ENCODE data around the gene SLC18A2. TPM values are rescaled to one million over a fixed set of nuclear protein-coding genes. Genes with fewer than 3 reads are reported as not detected.

SLC18A2 gene
- total RNA-seq, 1 donor from 2014 or later: 0.13 TPM

DNA sequence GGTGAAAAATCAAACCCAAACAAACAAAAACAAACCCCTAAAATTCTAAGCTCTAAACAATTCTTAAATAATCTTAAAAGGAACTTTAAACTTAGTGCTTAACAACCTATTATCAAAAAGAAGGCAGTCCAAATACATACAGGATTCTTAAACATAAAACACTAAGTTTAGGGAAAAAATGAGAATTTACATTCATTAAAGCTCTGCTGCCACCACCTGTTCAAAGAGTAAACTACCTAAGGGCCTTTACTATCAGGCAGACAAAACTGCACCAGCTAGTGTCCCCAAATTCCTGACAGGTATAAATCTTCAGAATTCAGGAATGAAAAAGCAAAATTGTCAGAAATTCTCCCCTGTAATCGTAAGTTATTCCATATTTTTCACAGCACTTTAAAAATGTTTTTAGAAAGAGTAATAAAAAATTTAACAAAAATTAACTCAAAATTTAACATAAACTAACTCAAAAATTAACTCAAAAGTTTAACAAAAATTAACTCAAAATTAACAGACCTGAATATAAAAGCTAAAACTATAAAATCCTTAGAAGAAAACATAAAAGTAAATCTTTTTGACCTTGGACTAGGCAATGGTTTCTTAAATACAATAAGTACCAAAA, 79.2 kb downstream of the SLC18A2 start:
- H3K27ac Mint-ChIP-seq: no peak overlapping the region
- H3K4me3 Mint-ChIP-seq: no peak overlapping the region
- H3K36me3 Mint-ChIP-seq: peaks cover 2% of the 10 kb centered on the region
- no peaks in the 10 kb centered on the region for H3K27me3 Mint-ChIP-seq (ENCODE audit: low read depth)
- H3K4me1 Mint-ChIP-seq: no peaks in the 10 kb centered on the region
- no peaks in the 10 kb centered on the region for H3K9me3 Mint-ChIP-seq
- no peak for DNase-seq (ENCODE audit: low spot score in 2 of 2, unreplicated experiment in 2 of 2)
- TF ChIP-seq, protein P1, sequence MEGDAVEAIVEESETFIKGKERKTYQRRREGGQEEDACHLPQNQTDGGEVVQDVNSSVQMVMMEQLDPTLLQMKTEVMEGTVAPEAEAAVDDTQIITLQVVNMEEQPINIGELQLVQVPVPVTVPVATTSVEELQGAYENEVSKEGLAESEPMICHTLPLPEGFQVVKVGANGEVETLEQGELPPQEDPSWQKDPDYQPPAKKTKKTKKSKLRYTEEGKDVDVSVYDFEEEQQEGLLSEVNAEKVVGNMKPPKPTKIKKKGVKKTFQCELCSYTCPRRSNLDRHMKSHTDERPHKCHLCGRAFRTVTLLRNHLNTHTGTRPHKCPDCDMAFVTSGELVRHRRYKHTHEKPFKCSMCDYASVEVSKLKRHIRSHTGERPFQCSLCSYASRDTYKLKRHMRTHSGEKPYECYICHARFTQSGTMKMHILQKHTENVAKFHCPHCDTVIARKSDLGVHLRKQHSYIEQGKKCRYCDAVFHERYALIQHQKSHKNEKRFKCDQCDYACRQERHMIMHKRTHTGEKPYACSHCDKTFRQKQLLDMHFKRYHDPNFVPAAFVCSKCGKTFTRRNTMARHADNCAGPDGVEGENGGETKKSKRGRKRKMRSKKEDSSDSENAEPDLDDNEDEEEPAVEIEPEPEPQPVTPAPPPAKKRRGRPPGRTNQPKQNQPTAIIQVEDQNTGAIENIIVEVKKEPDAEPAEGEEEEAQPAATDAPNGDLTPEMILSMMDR (IDR thresholded peaks at IDR 0.05; ENCODE audit: unreplicated experiment): peak; percentile 47

DNA sequence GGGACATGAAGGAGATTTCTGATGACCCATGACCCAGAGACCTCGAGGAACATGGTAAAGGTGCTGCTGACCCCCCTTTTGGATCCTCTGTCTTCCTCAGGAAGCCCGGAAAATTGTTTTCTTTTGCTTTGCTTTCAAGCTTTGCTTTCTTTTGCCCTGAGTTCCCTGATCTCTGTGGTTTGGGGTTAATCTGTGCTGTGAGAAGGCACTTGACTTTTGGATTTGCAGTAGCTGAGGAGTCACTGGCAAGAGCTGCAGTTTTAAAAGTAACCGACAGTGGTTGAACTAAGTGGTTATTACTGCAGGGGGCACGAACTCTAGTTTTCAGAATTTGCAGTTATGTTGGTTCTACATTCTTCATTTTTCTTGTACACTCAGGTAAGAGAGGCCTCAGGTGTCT, 81.3 kb downstream of the SLC18A2 start:
- H3K4me3 Mint-ChIP-seq: no peak overlapping the region
- no peak for DNase-seq (ENCODE audit: low spot score in 2 of 2, unreplicated experiment in 2 of 2)
- H3K36me3 Mint-ChIP-seq: peaks cover 13% of the 10 kb centered on the region
- H3K9me3 Mint-ChIP-seq: no peaks in the 10 kb centered on the region
- TF ChIP-seq, protein P1 (IDR thresholded peaks at IDR 0.05; ENCODE audit: unreplicated experiment): no peak
- no peaks in the 10 kb centered on the region for H3K4me1 Mint-ChIP-seq
- H3K27ac Mint-ChIP-seq: no peak overlapping the region
- H3K27me3 Mint-ChIP-seq (ENCODE audit: low read depth): no peaks in the 10 kb centered on the region

DNA sequence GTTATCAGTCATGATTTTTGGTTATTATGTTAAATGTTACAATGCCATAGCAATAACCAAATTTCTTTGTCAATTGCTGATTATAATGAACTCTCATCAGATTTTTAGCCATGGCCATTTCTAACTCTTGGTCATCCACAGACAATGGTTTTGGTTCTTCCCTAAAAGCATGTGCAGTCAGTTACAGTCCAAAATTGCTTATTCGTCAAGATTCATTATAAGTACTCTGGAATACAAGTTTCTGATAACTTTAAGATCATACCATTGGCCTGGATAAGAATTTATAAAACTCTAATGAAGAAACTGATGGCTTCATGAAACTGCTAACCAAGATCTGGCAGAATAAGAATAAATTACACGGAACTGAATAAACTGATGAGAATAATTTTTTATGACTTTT, 83.5 kb downstream of the SLC18A2 start:
- Mint-ChIP-seq H3K9me3 (no peaks in the 10 kb centered on the region), H3K27me3 (ENCODE audit: low read depth) (no peaks in the 10 kb centered on the region)
- TF ChIP-seq, protein P1 (IDR thresholded peaks at IDR 0.05; ENCODE audit: unreplicated experiment): no peak

DNA sequence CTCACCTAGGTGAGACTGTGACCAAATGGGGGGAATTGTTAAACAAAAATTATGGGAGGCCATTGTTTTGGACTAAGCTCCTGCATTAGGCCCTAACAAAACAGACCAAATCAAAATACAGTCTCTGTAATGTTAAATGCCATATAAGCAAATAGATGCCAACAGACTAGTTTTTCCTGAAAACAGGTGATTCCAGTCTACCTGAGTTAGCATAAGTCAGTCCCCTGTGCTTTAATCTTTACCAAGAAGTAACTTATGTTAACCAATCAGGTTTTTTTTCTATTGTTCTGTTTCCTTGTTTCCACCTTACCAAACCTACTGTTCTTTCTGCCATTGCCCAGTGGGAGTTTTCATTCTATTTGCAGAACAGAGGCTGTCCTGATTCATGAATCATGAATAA, 86.3 kb downstream of the SLC18A2 start:
- Mint-ChIP-seq H3K4me1 (no peaks in the 10 kb centered on the region), H3K27me3 (ENCODE audit: low read depth) (no peaks in the 10 kb centered on the region)

More for the DNA sequence above, 83.5 kb downstream of the SLC18A2 start:
- DNase-seq (ENCODE audit: low spot score in 2 of 2, unreplicated experiment in 2 of 2): no peak
- H3K4me3 Mint-ChIP-seq: no peak overlapping the region
- H3K27ac Mint-ChIP-seq: no peak overlapping the region
- peaks cover 13% of the 10 kb centered on the region for H3K36me3 Mint-ChIP-seq
- no peaks in the 10 kb centered on the region for H3K4me1 Mint-ChIP-seq

More for the DNA sequence above, 86.3 kb downstream of the SLC18A2 start:
- DNase-seq (ENCODE audit: low spot score in 2 of 2, unreplicated experiment in 2 of 2): no peak
- peaks cover 13% of the 10 kb centered on the region for H3K36me3 Mint-ChIP-seq
- H3K9me3 Mint-ChIP-seq: no peaks in the 10 kb centered on the region
- H3K4me3 Mint-ChIP-seq: no peak overlapping the region
- no peak overlapping the region for H3K27ac Mint-ChIP-seq
- TF ChIP-seq, protein P1 (IDR thresholded peaks at IDR 0.05; ENCODE audit: unreplicated experiment): no peak

Other genes starting within 250 kb of the SLC18A2 start
- 38.6 to 41.2 TPM (median 38.7 TPM) in 3 replicates for gene SHTN1, start 235.9 kb upstream of the SLC18A2 start, total RNA-seq
- gene VAX1, start 102.8 kb upstream of the SLC18A2 start, total RNA-seq: 0.09 TPM in 1 of 3 replicates, not detected in the others
- gene KCNK18, start 43.6 kb upstream of the SLC18A2 start, total RNA-seq: not detected in 3 replicates
- gene PDZD8, start 134.3 kb downstream of the SLC18A2 start, total RNA-seq: 26.3 to 29.2 TPM (median 27.3 TPM) in 3 replicates

Measured in mesothelial cell of epicardium (in vitro differentiated cells).